ENCODE data around the gene MELK.

The MELK gene

DNA sequence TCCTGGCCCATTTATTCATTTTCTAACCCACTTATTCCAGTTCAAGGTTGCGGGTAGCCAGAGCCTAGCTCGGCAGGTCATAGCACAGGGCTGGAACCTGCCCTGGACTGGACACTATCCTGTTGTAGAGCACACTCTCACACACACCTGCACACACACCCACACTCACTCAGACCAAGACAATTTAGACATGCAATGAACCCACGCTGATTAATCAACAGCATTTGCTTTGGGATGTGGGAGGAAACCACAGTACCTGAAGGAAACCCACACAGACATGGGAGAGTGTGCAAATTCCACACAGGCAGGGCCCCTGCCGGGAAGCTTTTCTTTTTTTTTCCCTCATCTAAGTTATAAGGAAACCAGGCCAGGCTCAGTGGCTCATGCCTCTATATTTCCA lies 34.8 kb upstream of the MELK start:
- Histone ChIP-seq H3K36me3 (replicated peaks; ENCODE audit: low read depth, low read length) (no peaks in the 10 kb centered on the region), H3K27ac (ENCODE audit: low read length) (no peak overlapping the region), H2AFZ (ENCODE audit: low read depth, low read length) (no peak overlapping the region), H3K4me3 (ENCODE audit: low read length) (no peak overlapping the region), H3K9ac (ENCODE audit: low read length) (no peak overlapping the region), H3K9me3 (ENCODE audit: insufficient read depth, low read length) (no peaks in the 10 kb centered on the region), H3K79me2 (ENCODE audit: low read length) (no peaks in the 10 kb centered on the region), H3K4me1 (ENCODE audit: low read length) (no peaks in the 10 kb centered on the region), H4K20me1 (ENCODE audit: insufficient read depth, low read length) (no peaks in the 10 kb centered on the region), H3K27me3 (ENCODE audit: low read depth, low read length) (no peaks in the 10 kb centered on the region), H3K4me2 (ENCODE audit: low read length) (no peak overlapping the region)
- TF ChIP-seq, protein P1, sequence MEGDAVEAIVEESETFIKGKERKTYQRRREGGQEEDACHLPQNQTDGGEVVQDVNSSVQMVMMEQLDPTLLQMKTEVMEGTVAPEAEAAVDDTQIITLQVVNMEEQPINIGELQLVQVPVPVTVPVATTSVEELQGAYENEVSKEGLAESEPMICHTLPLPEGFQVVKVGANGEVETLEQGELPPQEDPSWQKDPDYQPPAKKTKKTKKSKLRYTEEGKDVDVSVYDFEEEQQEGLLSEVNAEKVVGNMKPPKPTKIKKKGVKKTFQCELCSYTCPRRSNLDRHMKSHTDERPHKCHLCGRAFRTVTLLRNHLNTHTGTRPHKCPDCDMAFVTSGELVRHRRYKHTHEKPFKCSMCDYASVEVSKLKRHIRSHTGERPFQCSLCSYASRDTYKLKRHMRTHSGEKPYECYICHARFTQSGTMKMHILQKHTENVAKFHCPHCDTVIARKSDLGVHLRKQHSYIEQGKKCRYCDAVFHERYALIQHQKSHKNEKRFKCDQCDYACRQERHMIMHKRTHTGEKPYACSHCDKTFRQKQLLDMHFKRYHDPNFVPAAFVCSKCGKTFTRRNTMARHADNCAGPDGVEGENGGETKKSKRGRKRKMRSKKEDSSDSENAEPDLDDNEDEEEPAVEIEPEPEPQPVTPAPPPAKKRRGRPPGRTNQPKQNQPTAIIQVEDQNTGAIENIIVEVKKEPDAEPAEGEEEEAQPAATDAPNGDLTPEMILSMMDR (IDR thresholded peaks at IDR 0.05; ENCODE audit: low read depth, low read length), result no peak
- no peak for TF ChIP-seq EZH2phosphoT487 (IDR thresholded peaks at IDR 0.05; ENCODE audit: low read depth)

DNA sequence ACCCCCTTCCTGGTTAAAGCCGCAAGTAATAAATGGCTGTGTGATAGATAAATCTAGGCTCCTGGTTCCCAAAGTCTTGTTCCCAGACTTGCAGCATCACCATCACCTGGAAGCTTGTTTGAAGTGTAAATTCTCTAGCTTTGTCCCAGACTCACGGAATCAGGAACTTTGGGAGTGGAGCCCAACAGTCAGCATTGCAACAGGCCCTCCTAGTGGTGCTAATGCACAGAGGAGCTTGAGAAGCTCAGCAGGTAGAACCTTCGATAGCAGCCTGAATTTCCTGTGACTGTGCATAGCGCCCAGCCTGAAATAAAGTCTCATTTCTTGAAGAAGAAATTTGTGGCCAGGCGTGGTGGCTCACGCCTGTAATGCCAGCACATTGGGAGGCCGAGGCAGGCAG lies 30.3 kb upstream of the MELK start:
- no peak overlapping the region for H3K27ac ChIP-seq (ENCODE audit: low read length)
- no peaks in the 10 kb centered on the region for H3K36me3 ChIP-seq (replicated peaks; ENCODE audit: low read depth, low read length)
- no peak overlapping the region for H3K4me3 ChIP-seq (ENCODE audit: low read length)
- H3K4me1 ChIP-seq (ENCODE audit: low read length), result no peaks in the 10 kb centered on the region
- TF ChIP-seq, protein P1 (IDR thresholded peaks at IDR 0.05; ENCODE audit: low read depth, low read length), result no peak
- TF ChIP-seq EZH2phosphoT487 (IDR thresholded peaks at IDR 0.05; ENCODE audit: low read depth), result no peak
- no peaks in the 10 kb centered on the region for H4K20me1 ChIP-seq (ENCODE audit: insufficient read depth, low read length)
- no peak overlapping the region for H3K4me2 ChIP-seq (ENCODE audit: low read length)
- no peaks in the 10 kb centered on the region for H3K27me3 ChIP-seq (ENCODE audit: low read depth, low read length)
- no peak overlapping the region for H3K9ac ChIP-seq (ENCODE audit: low read length)
- no peaks in the 10 kb centered on the region for H3K9me3 ChIP-seq (ENCODE audit: insufficient read depth, low read length)
- H2AFZ ChIP-seq (ENCODE audit: low read depth, low read length), result no peak overlapping the region
- H3K79me2 ChIP-seq (ENCODE audit: low read length), result no peaks in the 10 kb centered on the region

DNA sequence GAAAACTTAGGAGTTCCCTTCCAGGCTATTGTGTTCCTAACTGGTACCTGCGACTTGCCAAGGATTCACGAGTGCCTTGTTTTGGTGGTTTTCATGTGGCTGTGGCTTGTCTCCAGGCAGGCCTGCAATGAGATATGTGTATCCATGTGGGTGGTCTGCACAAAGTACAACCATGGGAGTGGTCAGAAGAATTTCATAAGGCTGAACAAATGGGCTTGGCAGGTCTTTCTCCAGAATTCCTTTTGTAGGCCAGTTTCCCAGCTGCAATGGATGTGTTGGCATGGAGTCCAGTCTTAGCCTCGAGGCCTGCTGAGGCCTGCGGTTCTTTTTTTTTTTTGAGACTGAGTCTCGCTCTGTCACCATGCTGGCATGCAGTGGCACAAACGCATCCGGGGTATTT lies 28.8 kb upstream of the MELK start:
- Histone ChIP-seq H2AFZ (ENCODE audit: low read depth, low read length) (no peak overlapping the region), H3K4me3 (ENCODE audit: low read length) (no peak overlapping the region), H3K9me3 (ENCODE audit: insufficient read depth, low read length) (no peaks in the 10 kb centered on the region), H3K27ac (ENCODE audit: low read length) (no peak overlapping the region), H3K4me2 (ENCODE audit: low read length) (no peak overlapping the region), H3K36me3 (replicated peaks; ENCODE audit: low read depth, low read length) (no peaks in the 10 kb centered on the region), H4K20me1 (ENCODE audit: insufficient read depth, low read length) (no peaks in the 10 kb centered on the region), H3K9ac (ENCODE audit: low read length) (no peak overlapping the region), H3K79me2 (ENCODE audit: low read length) (no peaks in the 10 kb centered on the region), H3K27me3 (ENCODE audit: low read depth, low read length) (peaks cover 15% of the 10 kb centered on the region), H3K4me1 (ENCODE audit: low read length) (no peaks in the 10 kb centered on the region)
- no peak for TF ChIP-seq EZH2phosphoT487 (IDR thresholded peaks at IDR 0.05; ENCODE audit: low read depth)
- TF ChIP-seq, protein P1 (IDR thresholded peaks at IDR 0.05; ENCODE audit: low read depth, low read length), result no peak

DNA sequence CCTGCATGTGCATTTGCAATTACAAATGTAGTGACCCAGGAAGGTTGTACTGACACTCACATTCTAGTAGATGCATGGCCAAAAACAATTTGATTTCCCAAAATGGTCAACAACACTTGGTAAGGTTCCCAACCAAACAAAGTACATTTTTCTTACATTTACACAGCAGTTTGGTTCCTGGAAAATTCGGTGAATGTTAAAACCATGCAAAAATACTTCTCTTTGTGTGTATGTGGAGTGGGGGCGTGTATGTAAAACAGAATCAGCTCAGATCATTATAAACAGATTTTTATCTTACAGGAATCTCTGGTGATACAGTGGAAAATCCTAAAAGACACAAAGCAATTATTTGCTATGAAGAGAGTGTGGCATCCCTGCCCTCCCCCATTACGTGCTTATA lies 25.1 kb upstream of the MELK start:
- Histone ChIP-seq H3K79me2 (ENCODE audit: low read length) (no peaks in the 10 kb centered on the region), H3K36me3 (replicated peaks; ENCODE audit: low read depth, low read length) (no peaks in the 10 kb centered on the region), H3K4me1 (ENCODE audit: low read length) (peaks cover 11% of the 10 kb centered on the region), H3K9ac (ENCODE audit: low read length) (no peak overlapping the region), H3K4me3 (ENCODE audit: low read length) (no peak overlapping the region), H4K20me1 (ENCODE audit: insufficient read depth, low read length) (no peaks in the 10 kb centered on the region), H3K27ac (ENCODE audit: low read length) (no peak overlapping the region), H3K27me3 (ENCODE audit: low read depth, low read length) (peaks cover 15% of the 10 kb centered on the region), H2AFZ (ENCODE audit: low read depth, low read length) (no peak overlapping the region), H3K4me2 (ENCODE audit: low read length) (no peak overlapping the region), H3K9me3 (ENCODE audit: insufficient read depth, low read length) (no peaks in the 10 kb centered on the region)
- no peak for TF ChIP-seq EZH2phosphoT487 (IDR thresholded peaks at IDR 0.05; ENCODE audit: low read depth)
- TF ChIP-seq, protein P1 (IDR thresholded peaks at IDR 0.05; ENCODE audit: low read depth, low read length), result no peak
